Stimulated activated CD8-positive, alpha-beta memory T cell treated with anti-CD3 and anti-CD28 coated beads, Interleukin-12 subunit alpha, Interleukin-12 subunit beta, amount 100 ng/mL, for 1 hour (primary cell): ENCODE data around the gene CDC42BPA.

ENCODE experiments used
- DNase-seq: peaks from one replicate; pipeline ENCODE4 v3.0.0-alpha.2; 2020; ENCODE audit warnings: low read depth

CDC42BPA gene

DNA sequence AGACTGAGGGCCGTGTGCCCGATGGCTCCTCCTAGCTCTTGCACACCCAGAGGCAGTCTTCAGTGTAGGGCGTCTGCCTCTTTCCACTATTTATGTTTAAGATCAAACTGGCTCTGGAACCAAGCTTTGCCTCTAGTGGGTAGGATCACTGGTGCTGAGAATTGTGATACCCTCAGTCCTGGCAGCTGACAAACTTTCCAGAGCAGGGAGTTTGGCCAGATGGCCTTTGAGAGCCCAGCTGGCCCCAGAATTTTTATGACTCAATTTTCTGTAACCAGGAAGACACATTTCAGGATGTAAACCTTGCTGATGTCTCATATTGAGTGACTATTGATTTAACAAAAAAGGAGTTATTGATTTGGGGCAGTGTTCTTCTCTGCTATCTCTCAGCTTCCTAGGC is 371.5 kb downstream of the CDC42BPA start:
- DNase-seq, result no peak

DNA sequence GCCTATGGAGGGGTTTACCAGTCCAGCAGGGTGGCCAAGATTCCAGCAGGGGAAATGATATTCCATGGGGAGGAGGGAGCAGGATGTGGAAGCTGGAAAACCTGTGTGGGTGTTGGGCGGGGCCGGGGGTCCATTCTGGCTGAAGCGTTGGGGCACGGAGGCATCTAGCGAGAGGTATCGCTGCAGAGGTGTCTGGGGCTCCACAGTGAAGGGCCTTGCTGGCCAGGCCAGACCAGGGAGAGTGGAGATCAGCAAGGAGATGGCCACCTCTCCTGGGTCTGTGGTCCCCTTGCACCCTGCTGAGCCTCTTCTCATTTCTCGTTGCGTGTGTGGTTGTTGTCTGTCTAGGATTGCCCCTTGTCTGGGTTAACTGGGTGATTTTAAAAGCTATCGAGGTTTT is 372.0 kb downstream of the CDC42BPA start:
- no peak for DNase-seq

DNA sequence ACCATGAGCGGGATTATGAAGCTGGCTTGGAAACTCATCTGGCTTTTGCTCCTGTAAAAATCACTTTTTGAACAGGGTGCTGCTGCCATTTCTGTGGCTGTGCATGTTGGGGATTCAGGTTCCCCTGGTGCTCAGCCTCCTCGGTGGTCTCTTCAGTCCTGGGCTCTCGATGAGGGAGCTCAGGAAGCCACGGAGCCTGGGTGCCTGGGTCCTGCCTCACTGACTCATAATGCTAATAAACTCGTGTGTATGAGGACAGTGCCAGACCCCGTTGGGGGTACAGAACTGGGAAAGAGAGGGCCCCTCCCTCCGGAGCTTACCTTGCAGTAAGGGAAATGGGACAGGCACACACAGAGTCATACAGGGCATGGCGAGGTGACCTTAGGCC is 372.4 kb downstream of the CDC42BPA start:
- DNase-seq, result no peak

DNA sequence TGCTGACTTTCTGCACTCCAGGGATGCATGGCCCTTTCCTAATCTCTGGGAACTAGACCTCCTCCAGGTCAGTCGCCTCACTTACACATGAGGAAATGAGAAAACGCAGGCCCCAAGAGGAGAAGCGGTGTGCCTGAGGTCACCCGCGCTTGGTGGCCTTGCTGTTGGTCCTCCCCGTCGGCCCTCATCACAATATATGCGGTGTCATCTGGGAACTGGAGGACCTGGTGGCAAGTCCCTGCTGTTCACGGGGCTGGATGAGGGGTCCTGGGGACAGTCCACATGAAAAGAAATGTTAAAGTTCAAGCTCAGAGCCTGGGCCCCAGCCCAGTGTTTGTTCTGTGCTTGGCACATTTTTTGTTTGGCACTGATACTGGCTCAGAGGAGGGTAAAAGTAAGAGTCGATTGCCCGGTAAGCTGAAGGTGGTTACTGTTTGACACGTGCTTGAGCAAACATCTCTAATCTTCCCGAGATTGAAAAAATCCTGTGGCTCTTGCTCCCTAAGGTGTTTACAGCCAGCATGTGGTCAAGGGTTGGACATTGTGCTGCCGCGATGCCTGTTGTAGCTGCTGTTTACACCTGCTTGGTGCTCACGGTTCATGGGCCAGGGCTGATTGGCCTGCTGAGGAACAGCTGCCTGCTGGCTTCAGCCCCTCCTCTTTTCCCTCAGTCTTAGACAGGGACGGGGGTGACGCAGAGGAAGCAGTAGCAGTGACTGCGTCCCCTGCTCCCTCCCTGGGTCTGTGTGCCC is 373.0 kb downstream of the CDC42BPA start:
- no peak for DNase-seq

DNA sequence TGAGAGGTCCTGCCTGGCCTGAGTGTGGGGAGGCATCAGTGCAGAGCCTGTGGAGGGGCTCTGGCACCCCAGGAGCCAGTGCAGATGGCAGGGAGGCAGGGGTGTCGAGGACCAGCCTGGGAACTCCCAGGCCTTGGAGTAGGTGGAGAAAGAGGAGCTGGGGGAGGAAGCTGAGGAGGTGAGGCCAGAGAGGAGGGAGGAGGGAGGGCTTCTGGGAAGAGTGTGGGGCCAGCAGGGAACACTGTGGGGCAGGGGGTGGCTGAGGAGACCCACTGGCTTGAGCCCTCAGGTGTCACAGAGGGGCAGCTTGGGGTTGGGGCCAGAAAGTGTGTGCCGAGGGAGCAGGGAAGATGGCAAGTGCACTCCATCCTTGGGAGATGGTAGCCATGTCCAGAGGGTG is 374.4 kb downstream of the CDC42BPA start:
- no peak for DNase-seq

DNA sequence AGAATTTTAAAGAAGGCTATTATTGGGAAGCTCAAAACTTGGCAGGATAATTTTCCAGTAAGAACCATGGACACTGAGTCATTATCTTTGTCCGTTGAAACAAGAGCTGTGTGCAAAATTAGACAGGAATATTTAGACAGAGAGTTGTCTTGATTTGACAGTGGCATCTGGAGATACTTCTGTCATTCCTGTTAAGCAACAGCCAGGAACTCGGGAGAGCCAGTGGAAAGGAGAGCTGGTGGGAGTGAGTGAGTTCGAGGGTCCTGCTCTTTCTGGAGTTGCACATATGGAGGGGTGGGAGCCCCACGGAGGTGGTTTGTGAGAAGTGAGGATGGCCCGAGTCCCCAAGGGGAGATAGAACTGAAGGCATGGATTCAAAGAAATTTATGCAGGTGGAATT is 375.1 kb downstream of the CDC42BPA start:
- no peak for DNase-seq

DNA sequence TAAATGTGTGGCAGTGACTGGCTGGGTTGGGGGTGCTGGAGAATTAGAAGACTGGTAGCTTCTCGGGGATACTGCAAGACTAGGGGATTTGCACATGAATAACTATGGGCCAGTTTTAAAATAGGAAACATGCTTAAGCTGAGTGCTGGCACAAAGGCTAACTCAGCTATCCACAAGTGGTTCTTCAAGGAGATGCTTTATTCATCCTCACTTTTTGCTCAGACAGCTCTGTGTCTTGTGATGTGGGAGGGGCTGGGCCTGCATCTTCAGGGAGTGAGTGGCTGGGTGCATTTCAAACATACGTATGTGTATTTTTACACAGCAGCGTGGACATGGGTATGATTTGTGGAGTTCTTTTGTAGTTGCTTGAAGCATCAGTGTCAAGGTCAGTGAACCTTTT is 375.9 kb downstream of the CDC42BPA start:
- no peak for DNase-seq

DNA sequence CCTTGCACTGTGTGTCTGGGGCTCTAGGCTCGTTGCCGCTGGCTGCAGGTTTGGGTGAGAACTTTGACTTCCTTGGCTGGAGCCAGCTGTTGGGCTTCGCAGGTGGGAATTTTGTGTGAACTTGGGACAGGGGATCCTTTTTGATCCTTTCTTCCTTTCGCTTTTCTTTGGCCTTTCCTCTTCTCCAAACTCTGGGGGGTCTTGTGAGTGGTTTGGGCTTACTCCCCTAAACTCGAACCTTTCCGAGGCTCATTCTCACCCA is 377.6 kb downstream of the CDC42BPA start:
- DNase-seq, result no peak

DNA sequence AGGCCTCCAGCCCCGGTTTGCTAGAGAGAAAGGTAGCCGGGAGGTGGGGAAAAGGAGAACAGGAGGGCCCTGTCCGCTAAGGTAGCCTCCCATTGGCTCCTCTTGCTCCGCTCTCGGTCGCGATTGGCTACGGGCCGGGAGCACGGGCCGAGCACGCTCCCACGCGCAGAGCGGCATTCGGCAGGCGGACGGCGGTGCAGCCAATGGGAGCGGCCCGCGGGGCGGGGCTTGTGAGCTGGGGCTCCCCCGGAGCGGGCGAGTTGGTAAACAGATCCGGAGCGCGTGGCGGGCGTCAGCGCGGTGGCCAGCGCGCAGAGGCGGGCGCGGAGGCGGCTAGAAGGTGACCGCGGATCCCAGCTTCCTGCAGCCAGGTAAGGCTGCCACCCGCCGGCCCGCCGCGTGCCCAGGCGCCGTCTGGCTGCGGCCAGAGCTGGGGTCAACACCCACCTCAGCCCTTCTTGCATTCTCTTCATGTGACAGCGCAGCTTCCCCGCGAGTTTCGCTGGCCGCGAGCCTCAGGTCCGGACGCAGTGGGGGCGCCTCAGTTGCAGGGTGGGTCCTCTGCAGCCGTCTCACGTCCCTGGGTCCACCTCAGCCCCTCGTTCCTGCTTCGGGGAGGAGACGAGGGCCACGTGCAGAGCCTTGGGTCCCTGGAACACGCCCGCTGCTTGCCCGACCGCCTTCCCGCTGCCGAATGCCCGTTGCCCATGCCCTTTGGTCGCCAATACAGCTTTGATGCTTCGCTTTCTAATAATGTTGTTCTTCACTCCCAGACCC is 378.1 kb downstream of the CDC42BPA start, which contains the start of gene COQ8A:
Gene COQ8A (plus strand): TSS at position 266 of the 777 bp plus-strand sequence. CDS start 21,092 bp downstream, outside the sequence.
- peak; percentile 96 for DNase-seq
